Liver (tissue), 3 donors: ENCODE measurements around the gene CIB4.

Source experiments
- ATF3 ChIP-seq: IDR thresholded peaks from 2 replicates; pipeline ENCODE4 v1.6.1; 2016; ENCODE audit warnings: antibody characterized with exemption
- CTCF ChIP-seq: fragments of 150-350 bp; IDR thresholded peaks from 2 replicates; pipeline ENCODE4 v1.5.1; 2017; ENCODE audit warnings: improper control_type of control experiment, low read depth, low read length; ENCODE audit not compliant: missing input control
- GABPA ChIP-seq, 2 donors: IDR thresholded peaks in 1 of 2; conservative IDR thresholded peaks in 1 of 2; 2 replicates each; pipeline ENCODE4 v1.6.1; 2016; ENCODE audit warnings: antibody characterized with exemption in 2 of 2, mild to moderate bottlenecking in 1 of 2, moderate library complexity in 1 of 2
- JUND ChIP-seq, 2 donors: IDR thresholded peaks; 2 replicates each; pipeline ENCODE4 v1.6.1; 2016; ENCODE audit warnings: antibody characterized with exemption in 2 of 2
- REST ChIP-seq: IDR thresholded peaks from 2 replicates; pipeline ENCODE4 v1.6.1; 2016; ENCODE audit warnings: antibody characterized with exemption, mild to moderate bottlenecking
- donor health status: healthy.
- donor health status: healthy.

GRCh38 chr2:26685341-26685740, 44.2 kb upstream of the CIB4 start:
- TF ChIP-seq JUND (IDR thresholded peaks at IDR 0.05) (no peak), CTCF (no peak), REST (no peak), ATF3 (no peak), GABPA (IDR thresholded peaks at IDR 0.05 in 1 of 2, conservative IDR thresholded peaks at IDR 0.05 in 1 of 2) (no peak)
